BJ (cell line): ENCODE measurements around the gene ATP5F1D. TPM values are rescaled to one million over a fixed set of nuclear protein-coding genes. Genes with fewer than 3 reads are reported as not detected.

ENCODE experiments used
- CTCF ChIA-PET: fragments of 350-600 bp; formaldehyde crosslinking; extraction: SDS; loops from one replicate; lab custom pipeline; 2021; ENCODE audit warnings: antibody characterized with exemption, inconsistent platforms; lab: Yijun Ruan, JAX
- POLR2A ChIA-PET: fragments of 300-600 bp; sonication (Branson Sonifier 250); formaldehyde crosslinking; extraction: SDS; loops from one replicate; lab custom pipeline; 2021; ENCODE audit warnings: antibody characterized with exemption; lab: Charles Lee
- DNase-seq: peaks from one replicate; pipeline ENCODE4 v3.0.0-alpha.2; 2011; ENCODE audit warnings: low read depth
- H3K27me3 ChIP-seq: 2 replicates; pipeline ENCODE4 v1.6.0; 2011; ENCODE audit warnings: low read length; ENCODE audit not compliant: control insufficient read depth, insufficient read depth
- H3K36me3 ChIP-seq: 2 replicates; pipeline ENCODE4 v1.5.1; 2011; ENCODE audit warnings: low read length; ENCODE audit not compliant: control insufficient read depth, insufficient read depth
- H3K4me3 ChIP-seq: 2 replicates; pipeline ENCODE4 v1.5.1; 2011; ENCODE audit warnings: low read depth, mild to moderate bottlenecking, control low read depth, low read length
- CTCF ChIP-seq: IDR thresholded peaks from 2 replicates; pipeline ENCODE4 v1.5.1; 2011; ENCODE audit warnings: low read depth, mild to moderate bottlenecking, control low read depth, inconsistent platforms, low read length, moderate library complexity; ENCODE audit not compliant: insufficient read depth
- polyA plus RNA-seq: library from polyadenylated mRNA; depleted of rRNA; stranded (reverse); fragments of >200 nt; gene quantifications from 2 replicates; pipeline ENCODE4 v1.2.3, GENCODE V29; 2011

Gene ATP5F1D
- polyA plus RNA-seq, 1 experiment, result 65.1 TPM

- Histone ChIP-seq H3K27me3 (no peaks in the 10 kb centered on the region), H3K4me3 (peak overlapping the region; percentile 36), H3K36me3 (peaks cover 6% of the 10 kb centered on the region)
- peak; percentile 46 for TF ChIP-seq CTCF
- ChIA-PET POLR2A (no interaction called here), CTCF (interaction anchor here (0.6 to 7.5 kb wide), 14 partner anchors 18 to 256 kb away, joined by 3 to 437 read pairs (median 4); partner anchors contain the start of genes CIRBP and WDR18)
- DNase-seq, result no peak
These were observed 1.5 kb upstream of the ATP5F1D start for GRCh38 chr19:1239796-1240737.

GRCh38 chr19:1240925-1241324, 626 bp upstream of the ATP5F1D start:
- Histone ChIP-seq H3K27me3 (no peaks in the 10 kb centered on the region), H3K36me3 (peaks cover 2% of the 10 kb centered on the region), H3K4me3 (peak overlapping the region; percentile 75; the same call in 1 of the 2 replicates)
- ChIA-PET POLR2A (interaction anchor here (1.4 kb wide), 1 partner anchor 28 kb away, joined by 11 read pairs; the partner anchor contains the start of gene CIRBP), CTCF (interaction anchor here (0.6 to 7.5 kb wide), 12 partner anchors 19 to 259 kb away, joined by 3 to 437 read pairs (median 4); partner anchors contain the start of genes CIRBP and WDR18)
- DNase-seq, result no peak
- TF ChIP-seq CTCF, result no peak

GRCh38 chr19:1243768-1244692, 2.5 kb downstream of the ATP5F1D start:
- POLR2A ChIA-PET, result interaction anchor here (0.5 to 4.5 kb wide), 6 partner anchors 9 to 259 kb away, joined by 3 to 78 read pairs (median 6); partner anchors contain the start of genes CIRBP and FAM174C

GRCh38 chr19:1244693-1245451, 3.3 kb downstream of the ATP5F1D start:
- POLR2A ChIA-PET, result interaction anchor here (0.5 to 4.5 kb wide), 5 partner anchors 8 to 260 kb away, joined by 3 to 78 read pairs (median 7); partner anchors contain the start of gene CIRBP
- no peak for DNase-seq
- Histone ChIP-seq H3K36me3 (peaks cover 2% of the 10 kb centered on the region), H3K4me3 (peak overlapping the region; percentile 24), H3K27me3 (no peaks in the 10 kb centered on the region)
- CTCF ChIA-PET, result interaction anchor here (0.6 to 7.5 kb wide), 37 partner anchors 8 to 342 kb away, joined by 3 to 437 read pairs (median 4); partner anchors contain the start of genes CIRBP, FAM174C, GPX4 and RNU6-2
- no peak for TF ChIP-seq CTCF

More at GRCh38 chr19:1243768-1244692, 2.5 kb downstream of the ATP5F1D start:
- DNase-seq, result no peak
- peak; percentile 98 for TF ChIP-seq CTCF
- H3K27me3 ChIP-seq, result no peaks in the 10 kb centered on the region
- CTCF ChIA-PET, result interaction anchor here (0.6 to 7.5 kb wide), 40 partner anchors 9 to 341 kb away, joined by 3 to 437 read pairs (median 4); partner anchors contain the start of genes CIRBP, FAM174C, GPX4 and RNU6-2
- H3K36me3 ChIP-seq, result peaks cover 2% of the 10 kb centered on the region
- H3K4me3 ChIP-seq, result peak overlapping the region; percentile 24
